GM10847 (cell line): ENCODE results near the gene MAP4K1.

Source experiments
- POLR2A ChIP-seq: IDR thresholded peaks from 2 replicates; pipeline ENCODE4 v1.6.1; 2011; ENCODE audit not compliant: insufficient read length; ENCODE audit errors: extremely low read depth

Gene MAP4K1

GRCh38 chr19:38642176-38642575, 24.4 kb upstream of the MAP4K1 start:
- TF ChIP-seq POLR2A: no peak

- TF ChIP-seq POLR2A: no peak
These were observed 22.6 kb upstream of the MAP4K1 start for GRCh38 chr19:38640368-38640767.

- TF ChIP-seq POLR2A: no peak
These were observed 21.9 kb upstream of the MAP4K1 start for GRCh38 chr19:38639679-38640078.

GRCh38 chr19:38638461-38638860, 20.7 kb upstream of the MAP4K1 start:
- no peak for TF ChIP-seq POLR2A

GRCh38 chr19:38635483-38636399, 18.0 kb upstream of the MAP4K1 start:
- no peak for TF ChIP-seq POLR2A

GRCh38 chr19:38634757-38635482, 17.2 kb upstream of the MAP4K1 start:
- no peak for TF ChIP-seq POLR2A

- no peak for TF ChIP-seq POLR2A
These were observed 14.9 kb upstream of the MAP4K1 start for GRCh38 chr19:38632476-38633213.

DNA sequence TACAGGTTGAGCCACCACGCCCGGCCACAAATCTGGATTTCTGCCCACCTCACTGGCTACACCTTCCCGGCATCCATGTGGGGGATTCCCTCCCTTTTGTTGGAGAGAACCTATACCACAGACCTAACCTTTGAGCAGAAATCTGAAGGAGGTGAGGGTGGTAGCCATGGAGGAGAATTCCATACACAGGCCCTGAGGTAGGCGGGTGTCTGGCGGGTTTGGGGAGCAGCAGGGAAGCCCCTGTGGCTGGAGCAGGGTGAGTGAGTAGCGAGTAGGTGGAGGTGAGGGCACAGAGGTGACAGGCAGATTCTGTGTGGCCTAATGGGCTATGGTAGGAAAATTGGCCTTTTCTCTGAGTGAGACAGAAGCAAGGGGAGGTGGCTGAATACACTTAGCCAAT, 11.8 kb upstream of the MAP4K1 start:
- no peak for TF ChIP-seq POLR2A

GRCh38 chr19:38626401-38626800, 8.6 kb upstream of the MAP4K1 start:
- TF ChIP-seq POLR2A: no peak

GRCh38 chr19:38624822-38625221, 7.1 kb upstream of the MAP4K1 start:
- no peak for TF ChIP-seq POLR2A

DNA sequence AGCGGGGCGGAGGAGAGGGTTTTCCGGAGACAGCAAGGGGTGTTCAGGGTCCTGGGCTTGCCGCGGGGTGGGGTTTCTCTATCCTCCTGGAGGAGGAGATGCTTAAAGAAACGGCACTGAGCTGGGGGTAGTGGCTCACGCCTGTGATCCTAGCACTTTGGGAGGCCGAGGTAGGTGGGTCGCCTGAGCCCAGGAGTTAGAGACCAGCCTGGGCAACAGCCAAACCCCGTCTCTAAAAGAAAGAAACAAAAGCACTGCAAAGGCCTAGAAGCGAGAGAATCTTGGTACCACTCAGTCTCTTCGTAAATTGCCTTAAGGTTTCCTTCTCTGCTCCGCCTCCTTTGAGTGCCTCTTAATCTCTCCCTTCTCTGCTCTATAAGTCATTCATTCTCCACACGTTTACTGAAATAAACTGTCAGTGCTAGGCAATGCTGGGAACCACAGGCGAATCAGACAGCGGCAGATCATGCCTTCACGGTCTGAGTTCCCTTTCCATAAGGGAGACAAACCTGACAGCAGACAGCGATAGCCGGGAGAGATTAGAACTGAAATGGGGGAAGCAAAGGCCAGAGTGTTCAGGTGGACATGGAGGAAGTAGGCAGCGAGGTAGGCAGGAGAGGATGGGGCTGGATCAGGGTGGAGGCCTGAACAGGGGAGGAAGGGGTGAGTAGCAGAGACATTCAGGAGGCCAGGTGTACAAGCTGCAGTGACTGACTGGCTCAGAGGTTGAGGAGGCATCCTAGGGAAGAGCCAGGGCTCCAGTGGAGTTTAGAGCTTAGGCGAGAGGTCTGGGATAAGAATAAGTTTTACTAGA, 1.8 kb upstream of the MAP4K1 start:
- TF ChIP-seq POLR2A: no peak

DNA sequence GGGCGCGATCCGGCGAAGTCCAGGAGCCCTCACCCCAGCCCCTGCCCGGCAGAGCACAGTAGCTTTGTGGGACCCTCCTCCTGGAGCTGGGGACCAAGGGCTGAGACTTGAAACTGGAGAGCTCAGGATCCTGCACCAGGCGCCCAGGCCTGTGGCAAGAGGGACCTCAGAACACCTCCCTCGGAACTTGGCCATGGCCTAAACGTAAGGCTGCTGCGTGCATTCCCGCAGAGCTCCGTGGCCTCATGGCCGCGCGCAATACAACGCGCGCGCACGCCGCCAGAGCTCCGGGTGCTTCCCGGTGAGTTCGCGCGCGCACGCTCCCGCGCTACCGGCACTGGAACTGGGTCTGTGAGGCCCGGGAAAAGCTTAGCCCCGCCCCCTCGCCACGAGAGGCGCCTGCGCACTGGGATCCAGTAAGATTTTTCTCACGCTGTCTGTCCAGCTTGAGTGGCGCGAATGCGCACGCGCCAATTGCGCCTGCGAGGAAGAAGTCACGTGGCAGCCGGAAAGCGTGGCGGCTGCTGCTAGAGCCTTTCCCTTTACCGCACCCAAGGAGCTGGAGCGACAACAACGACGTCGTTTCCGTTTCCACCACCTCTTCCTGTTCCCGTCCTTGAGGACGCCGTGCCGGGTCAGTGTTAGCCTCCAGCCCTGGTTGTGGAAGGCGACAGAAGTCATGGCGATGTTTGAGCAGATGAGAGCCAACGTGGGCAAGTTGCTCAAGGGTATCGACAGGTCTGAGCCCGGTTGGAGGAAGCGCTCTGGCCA, 1.0 kb upstream of the MAP4K1 start, which contains the start of gene EIF3K:
Gene EIF3K (plus strand): TSS at position 599 of the 771 bp plus-strand sequence. CDS start 81 bp downstream, at position 680.
- peak; percentile 83 for TF ChIP-seq POLR2A

DNA sequence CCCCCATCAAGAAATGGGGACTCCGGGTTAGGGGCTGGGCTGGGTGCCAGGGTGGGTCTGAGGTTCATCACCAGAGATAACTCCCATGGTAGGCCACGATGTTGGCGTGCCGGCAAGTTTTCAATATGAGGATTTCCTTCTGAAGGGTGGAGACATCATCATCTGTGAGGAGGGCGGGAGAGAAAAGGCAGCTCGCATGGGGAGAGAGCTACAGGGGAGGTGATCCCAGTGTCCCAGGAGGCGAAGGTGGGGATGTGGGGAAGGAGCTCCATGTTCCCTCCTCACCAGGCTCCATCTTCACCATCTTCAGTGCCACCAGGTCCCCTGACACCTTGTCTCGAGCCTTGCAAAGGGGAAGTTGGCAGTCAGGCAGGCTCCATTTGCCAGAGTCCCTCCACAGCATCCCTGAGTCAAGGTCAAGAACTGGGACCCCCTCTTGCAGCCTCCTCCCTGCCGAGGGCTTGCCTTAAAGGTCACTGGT, 430 bp downstream of the MAP4K1 start:
- TF ChIP-seq POLR2A: no peak

- TF ChIP-seq POLR2A: no peak
These were observed 1.5 kb downstream of the MAP4K1 start for GRCh38 chr19:38616265-38616664.
